Measurements from ENCODE around the gene FAS.

Gene FAS

GRCh38 chr10:88996927-88997326, 6.3 kb downstream of the FAS start:
- no peak overlapping the region for H3K4me3 ChIP-seq
- TF ChIP-seq CTCF (IDR thresholded peaks at IDR 0.05), result no peak
- DNase-seq (ENCODE audit: low spot score), result no peak
- H3K27ac ChIP-seq, result peak overlapping the region; percentile 40 to 59

- Histone ChIP-seq H3K4me3 (peak overlapping the region; percentile 48), H3K27ac (peak overlapping the region; percentile 67)
- TF ChIP-seq CTCF (IDR thresholded peaks at IDR 0.05), result no peak
- no peak for DNase-seq (ENCODE audit: low spot score)
These were observed 9.0 kb downstream of the FAS start for GRCh38 chr10:88999625-89000024.

GRCh38 chr10:89001024-89001728, 10.6 kb downstream of the FAS start:
- no peak for TF ChIP-seq CTCF (IDR thresholded peaks at IDR 0.05)
- peak overlapping the region; percentile 67 to 75 for H3K27ac ChIP-seq
- DNase-seq (ENCODE audit: low spot score), result no peak
- H3K4me3 ChIP-seq, result peak overlapping the region; percentile 48

GRCh38 chr10:89001729-89002072, 11.1 kb downstream of the FAS start:
- no peak for DNase-seq (ENCODE audit: low spot score)
- H3K4me3 ChIP-seq, result peak overlapping the region; percentile 48
- peak overlapping the region; percentile 67 to 75 for H3K27ac ChIP-seq
- TF ChIP-seq CTCF (IDR thresholded peaks at IDR 0.05), result no peak

GRCh38 chr10:89002226-89002978, 11.8 kb downstream of the FAS start:
- Histone ChIP-seq H3K4me3 (peak overlapping the region; percentile 48), H3K27ac (peak overlapping the region; percentile 67 to 75)
- TF ChIP-seq CTCF (IDR thresholded peaks at IDR 0.05), result no peak
- DNase-seq (ENCODE audit: low spot score), result no peak

GRCh38 chr10:89003344-89003743, 12.7 kb downstream of the FAS start:
- TF ChIP-seq CTCF (IDR thresholded peaks at IDR 0.05), result no peak
- Histone ChIP-seq H3K27ac (no peak overlapping the region), H3K4me3 (no peak overlapping the region)
- DNase-seq (ENCODE audit: low spot score), result no peak

All from coronary artery (tissue), 2 donors.